Prostate gland (tissue), 2 donors: ENCODE data around the gene SYCE1. TPM values are rescaled to one million over a fixed set of nuclear protein-coding genes. Genes with fewer than 3 reads are reported as not detected.
"Not testable (repeated sequence)": the region's sequence is repeated elsewhere in the genome, so short reads cannot be mapped to it uniquely, and the experiment has no call there.

Experiments used
- DNase-seq: peaks from one replicate; pipeline ENCODE4 v3.0.0-alpha.2; 2019; ENCODE audit warnings: low spot score
- H3K27ac ChIP-seq, 2 donors: fragments of 200-600 bp; sonication (generic); 2 replicates each; pipeline ENCODE4 v1.5.1; 2017 to 2019
- H3K27me3 ChIP-seq: fragments of 200-600 bp; sonication (generic); replicated peaks from 2 replicates; pipeline ENCODE4 v1.5.1; 2019; ENCODE audit not compliant: insufficient read depth
- H3K36me3 ChIP-seq, 2 donors: fragments of 200-600 bp; sonication (generic); 1 replicate in 1 of 2; 2 replicates in 1 of 2; pipeline versions ENCODE4 v1.5.1 to v1.8.1; 2017 to 2019
- H3K4me1 ChIP-seq: fragments of 200-600 bp; sonication (generic); replicated peaks from 2 replicates; pipeline ENCODE4 v1.5.1; 2019
- H3K4me3 ChIP-seq, 2 donors: fragments of 200-600 bp; sonication (generic); 2 replicates each; pipeline ENCODE4 v1.5.1; 2017 to 2019
- H3K9me3 ChIP-seq: fragments of 200-600 bp; sonication (generic); 2 replicates; pipeline ENCODE4 v1.5.1; 2017
- POLR2A ChIP-seq: fragments of 450-650 bp; IDR thresholded peaks from one replicate; pipeline ENCODE4 v1.6.1; 2016; ENCODE audit warnings: antibody characterized with exemption, mild to moderate bottlenecking
- POLR2AphosphoS5 ChIP-seq: sonication (generic); formaldehyde crosslinking; IDR thresholded peaks from one replicate; pipeline ENCODE4 v1.6.1; 2017; ENCODE audit warnings: antibody characterized with exemption
- WGBS: methylation state at CpG from one replicate; pipeline ENCODE4 v1.1.5; 2018; 5-methylcytosine and 5-hydroxymethylcytosine counted together
- intact Hi-C: fragments of 100-400 bp; cut with DNase I; formaldehyde crosslinking; loops from one replicate; pipeline ENCODE4 v1.14.2; 2022
- total RNA-seq, 2 donors: library from RNA; depleted of rRNA; stranded (reverse); fragments of >200 nt; gene quantifications; one replicate each; pipeline ENCODE4 v1.1.0, GENCODE V29; 2016
- TF ChIP-seq, protein P1 (sequence below), 4 experiments: fragments of 200-600 bp in 2 of 4; fragments of 450-650 bp in 2 of 4; sonication (generic) in 2 of 4; IDR thresholded peaks; 1 replicate in 3 of 4; 2 replicates in 1 of 4; pipeline ENCODE4 v1.5.1; 2016 to 2019; ENCODE audit warnings: antibody characterized with exemption in 4 of 4, mild to moderate bottlenecking in 2 of 4, moderate library complexity in 2 of 4

SYCE1 gene
- total RNA-seq, 2 donors from 2014 or later: 1.7 to 12.3 TPM

DNA sequence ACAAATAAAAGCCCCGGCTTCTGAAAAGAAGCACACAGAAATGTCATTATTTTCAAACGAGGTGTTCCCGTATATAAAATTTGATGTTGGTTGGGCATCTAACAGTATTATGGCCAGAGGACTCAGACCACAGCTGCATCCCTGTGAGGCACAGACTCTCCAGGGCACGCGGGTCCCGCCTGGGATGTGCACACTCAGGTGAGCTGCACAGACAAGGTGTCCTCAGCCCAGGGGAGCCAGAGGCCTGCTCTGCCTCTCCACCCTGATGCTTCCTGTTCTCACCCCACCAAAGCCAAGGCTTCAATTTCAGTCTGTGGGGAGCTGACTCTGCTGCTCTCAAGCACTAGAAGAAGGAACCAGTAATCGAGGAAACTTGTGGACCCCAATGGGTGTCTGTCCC, 39.9 kb downstream of the SYCE1 start:
- no peaks in the 10 kb centered on the region for H3K36me3 ChIP-seq
- no peak overlapping the region for H3K4me3 ChIP-seq
- no peak overlapping the region for H3K27ac ChIP-seq
- intact Hi-C loops: no loop called here
- WGBS: 84% methylated on average over 7 of the region's 7 CpGs
- H3K4me1 ChIP-seq: no peaks in the 10 kb centered on the region
- no peak for TF ChIP-seq POLR2AphosphoS5
- TF ChIP-seq, protein P1, sequence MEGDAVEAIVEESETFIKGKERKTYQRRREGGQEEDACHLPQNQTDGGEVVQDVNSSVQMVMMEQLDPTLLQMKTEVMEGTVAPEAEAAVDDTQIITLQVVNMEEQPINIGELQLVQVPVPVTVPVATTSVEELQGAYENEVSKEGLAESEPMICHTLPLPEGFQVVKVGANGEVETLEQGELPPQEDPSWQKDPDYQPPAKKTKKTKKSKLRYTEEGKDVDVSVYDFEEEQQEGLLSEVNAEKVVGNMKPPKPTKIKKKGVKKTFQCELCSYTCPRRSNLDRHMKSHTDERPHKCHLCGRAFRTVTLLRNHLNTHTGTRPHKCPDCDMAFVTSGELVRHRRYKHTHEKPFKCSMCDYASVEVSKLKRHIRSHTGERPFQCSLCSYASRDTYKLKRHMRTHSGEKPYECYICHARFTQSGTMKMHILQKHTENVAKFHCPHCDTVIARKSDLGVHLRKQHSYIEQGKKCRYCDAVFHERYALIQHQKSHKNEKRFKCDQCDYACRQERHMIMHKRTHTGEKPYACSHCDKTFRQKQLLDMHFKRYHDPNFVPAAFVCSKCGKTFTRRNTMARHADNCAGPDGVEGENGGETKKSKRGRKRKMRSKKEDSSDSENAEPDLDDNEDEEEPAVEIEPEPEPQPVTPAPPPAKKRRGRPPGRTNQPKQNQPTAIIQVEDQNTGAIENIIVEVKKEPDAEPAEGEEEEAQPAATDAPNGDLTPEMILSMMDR (IDR thresholded peaks at IDR 0.05): no peak
- no peak for TF ChIP-seq POLR2A
- DNase-seq: no peak
- H3K27me3 ChIP-seq: no peaks in the 10 kb centered on the region
- H3K9me3 ChIP-seq: no peaks in the 10 kb centered on the region

DNA sequence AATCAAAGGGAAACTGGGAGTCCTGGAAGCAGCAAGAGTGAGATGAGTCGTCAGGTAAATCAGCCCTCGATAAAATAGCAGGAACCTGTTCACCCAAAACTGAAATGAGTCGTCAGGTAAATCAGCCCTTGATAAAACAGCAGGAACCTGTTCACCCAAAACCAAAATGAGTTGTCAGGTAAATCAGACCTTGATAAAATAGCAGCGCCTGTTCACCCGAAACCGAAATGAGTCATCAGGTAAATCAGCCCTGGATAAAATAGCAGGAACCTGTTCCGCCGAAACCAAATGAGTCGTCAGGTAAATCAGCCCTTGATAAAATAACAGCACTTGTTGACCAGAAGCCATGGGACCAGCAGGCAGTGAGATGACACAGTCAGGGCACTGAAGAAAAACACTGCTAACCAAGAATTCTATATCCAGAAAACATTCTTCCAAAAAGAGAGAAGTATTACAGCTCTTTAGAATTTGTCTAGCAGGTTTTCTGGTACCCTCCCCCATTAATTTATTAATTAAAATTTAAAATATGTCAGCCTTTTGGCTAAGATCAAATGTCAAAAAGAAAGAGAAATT, 41.7 kb downstream of the SYCE1 start:
- WGBS: 85% methylated on average over 9 of the region's 9 CpGs
- Histone ChIP-seq H3K9me3 (no peaks in the 10 kb centered on the region), H3K4me3 (no peak overlapping the region), H3K27ac (no peak overlapping the region), H3K36me3 (no peaks in the 10 kb centered on the region), H3K27me3 (no peaks in the 10 kb centered on the region), H3K4me1 (no peaks in the 10 kb centered on the region)
- DNase-seq: no peak
- intact Hi-C loops: no loop called here
- TF ChIP-seq, protein P1 (IDR thresholded peaks at IDR 0.05): no peak
- no peak for TF ChIP-seq POLR2AphosphoS5
- no peak for TF ChIP-seq POLR2A

DNA sequence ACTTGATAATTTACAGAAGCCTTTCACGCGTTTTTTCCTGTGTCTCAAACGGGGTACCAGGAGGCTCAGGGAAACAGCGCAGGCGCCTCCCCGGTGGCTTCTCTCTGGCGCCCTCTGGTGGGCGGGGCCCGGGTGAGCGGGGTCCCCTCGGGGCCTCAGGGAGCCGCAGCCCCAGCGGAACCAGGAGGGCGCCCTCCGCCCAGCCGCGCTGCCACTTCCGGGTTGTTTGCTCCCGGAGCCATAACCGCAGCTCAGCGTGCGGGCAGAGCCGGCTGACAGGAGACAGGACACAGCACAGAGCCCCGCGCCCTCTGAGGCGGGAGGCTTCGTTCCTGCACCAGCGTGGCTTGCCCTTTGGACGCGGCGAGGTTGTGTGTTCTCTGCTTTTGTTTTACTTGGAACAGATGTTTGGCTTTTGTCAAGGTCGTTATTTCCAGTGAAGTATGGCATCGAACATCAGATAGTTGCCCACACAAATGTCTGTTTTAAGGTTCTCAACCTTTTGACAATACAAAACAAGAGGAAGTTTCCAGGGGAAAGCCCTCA, 45.1 kb downstream of the SYCE1 start:
- H3K36me3 ChIP-seq: no peaks in the 10 kb centered on the region
- H3K4me3 ChIP-seq: peak overlapping the region; percentile 15 to 29
- DNase-seq: peak; percentile 49
- 2% methylated on average over 32 of the region's 33 CpGs for WGBS
- intact Hi-C loops: no loop called here
- no peaks in the 10 kb centered on the region for H3K4me1 ChIP-seq
- H3K27me3 ChIP-seq: no peaks in the 10 kb centered on the region
- no peak overlapping the region for H3K27ac ChIP-seq
- TF ChIP-seq POLR2AphosphoS5: peak; percentile 32
- TF ChIP-seq POLR2A: no peak
- TF ChIP-seq, protein P1 (IDR thresholded peaks at IDR 0.05): peak; percentile 46 to 80 (median 67)
- H3K9me3 ChIP-seq: no peaks in the 10 kb centered on the region

DNA sequence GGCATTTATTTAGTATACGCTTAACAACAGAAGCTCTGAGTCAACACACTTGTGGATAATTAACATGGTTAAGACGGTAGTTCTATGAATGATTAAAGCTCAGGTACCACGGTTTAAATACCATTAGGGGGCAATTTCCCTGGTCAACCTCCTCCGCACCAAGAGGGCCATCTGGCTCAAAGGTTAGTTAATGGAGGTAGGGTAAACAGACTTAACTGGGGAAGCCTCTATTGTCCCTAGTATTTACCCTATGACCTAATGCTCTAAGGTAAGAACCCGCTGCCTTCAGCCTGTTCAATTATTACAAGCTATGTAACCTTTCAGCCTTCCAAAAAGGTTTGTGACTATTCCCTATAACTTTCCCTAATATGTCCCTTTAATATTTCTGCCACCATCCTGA, 46.9 kb downstream of the SYCE1 start:
- intact Hi-C loops: loop anchor here (5.0 kb wide), 1 partner anchor 186 kb away; no protein-coding TSS in a partner anchor
- not testable (repeated sequence) for H3K36me3 ChIP-seq, H3K27ac ChIP-seq, H3K4me1 ChIP-seq, H3K4me3 ChIP-seq, H3K27me3 ChIP-seq, H3K9me3 ChIP-seq, DNase-seq
- WGBS: 53% methylated on average over 5 of the region's 5 CpGs

DNA sequence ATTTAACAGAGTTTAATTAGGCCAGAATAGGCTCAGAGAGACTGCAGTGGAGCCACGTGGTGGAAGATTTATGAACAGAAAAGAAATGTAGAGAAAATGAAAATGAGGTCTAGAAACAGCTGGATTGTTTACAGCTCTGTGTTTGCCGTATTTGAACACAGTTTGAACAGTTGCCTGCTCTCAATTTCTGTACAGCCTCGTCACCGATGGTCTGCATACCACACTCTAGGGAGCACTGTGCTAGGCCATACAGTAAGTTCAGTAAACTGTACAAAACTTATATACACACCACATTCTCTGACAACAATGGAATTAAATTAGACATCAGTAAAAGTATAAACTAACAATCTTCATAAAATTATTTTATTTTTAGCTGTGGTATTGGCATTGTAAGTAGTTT, 49.3 kb downstream of the SYCE1 start:
- H3K27ac ChIP-seq: no peak overlapping the region
- H3K36me3 ChIP-seq: no peaks in the 10 kb centered on the region
- no peaks in the 10 kb centered on the region for H3K9me3 ChIP-seq
- intact Hi-C loops: loop anchor here (5.0 kb wide), 1 partner anchor 184 kb away; no protein-coding TSS in a partner anchor
- no peak overlapping the region for H3K4me3 ChIP-seq
- WGBS: 58% methylated on average over 4 of the region's 4 CpGs
- TF ChIP-seq POLR2AphosphoS5 (no peak), POLR2A (no peak)
- TF ChIP-seq, protein P1 (IDR thresholded peaks at IDR 0.05): no peak
- no peaks in the 10 kb centered on the region for H3K4me1 ChIP-seq
- H3K27me3 ChIP-seq: no peaks in the 10 kb centered on the region
- no peak for DNase-seq
